Fibroblast of skin of right quadriceps (primary cell): ENCODE data around the gene MAMDC2.
"Not testable (repeated sequence)": the region's sequence is repeated elsewhere in the genome, so short reads cannot be mapped to it uniquely, and the experiment has no call there.

ENCODE experiments used
- DNase-seq: peaks from one replicate; pipeline ENCODE4 v3.0.0-alpha.2; 2013

Gene MAMDC2

GRCh38 chr9:70043689-70044489, at the start of gene MAMDC2:
TSS of gene MAMDC2 (plus strand) at chr9:70043848. CDS start at chr9:70044198, 350 bp downstream.
- peak; percentile 18 for DNase-seq

- DNase-seq: no peak
Observed at GRCh38 chr9:69995846-69996245, 47.8 kb upstream of the MAMDC2 start.

- no peak for DNase-seq
Observed at GRCh38 chr9:69996967-69997366, 46.7 kb upstream of the MAMDC2 start.

GRCh38 chr9:69997524-69997923, 46.1 kb upstream of the MAMDC2 start:
- DNase-seq: no peak

GRCh38 chr9:69999315-69999714, 44.3 kb upstream of the MAMDC2 start:
- DNase-seq: no peak

GRCh38 chr9:70000469-70000868, 43.2 kb upstream of the MAMDC2 start:
- DNase-seq: no peak

- DNase-seq: no peak
Observed at GRCh38 chr9:70003901-70004714, 39.5 kb upstream of the MAMDC2 start.

GRCh38 chr9:70006306-70006705, 37.3 kb upstream of the MAMDC2 start:
- no peak for DNase-seq

- DNase-seq: no peak
Observed at GRCh38 chr9:70007831-70008230, 35.8 kb upstream of the MAMDC2 start.

- no peak for DNase-seq
Observed at GRCh38 chr9:70010015-70010414, 33.6 kb upstream of the MAMDC2 start.

- DNase-seq: no peak
Observed at GRCh38 chr9:70011366-70011765, 32.3 kb upstream of the MAMDC2 start.

GRCh38 chr9:70012569-70012968, 31.1 kb upstream of the MAMDC2 start:
- no peak for DNase-seq

GRCh38 chr9:70013598-70014196, 30.0 kb upstream of the MAMDC2 start:
- no peak for DNase-seq

- DNase-seq: no peak
Observed at GRCh38 chr9:70015099-70015498, 28.5 kb upstream of the MAMDC2 start.

GRCh38 chr9:70020217-70020616, 23.4 kb upstream of the MAMDC2 start:
- no peak for DNase-seq

- peak; percentile 86 for DNase-seq
Observed at GRCh38 chr9:70020991-70021571, 22.6 kb upstream of the MAMDC2 start.

GRCh38 chr9:70028287-70028686, 15.4 kb upstream of the MAMDC2 start:
- no peak for DNase-seq

- no peak for DNase-seq
Observed at GRCh38 chr9:70030156-70030555, 13.5 kb upstream of the MAMDC2 start.

- DNase-seq: no peak
Observed at GRCh38 chr9:70031141-70031545, 12.5 kb upstream of the MAMDC2 start.

GRCh38 chr9:70034271-70034711, 9.4 kb upstream of the MAMDC2 start:
- no peak for DNase-seq

GRCh38 chr9:70035691-70036090, 8.0 kb upstream of the MAMDC2 start:
- no peak for DNase-seq

GRCh38 chr9:70036641-70037040, 7.0 kb upstream of the MAMDC2 start:
- no peak for DNase-seq

- not testable (repeated sequence) for DNase-seq
Observed at GRCh38 chr9:70038171-70038621, 5.5 kb upstream of the MAMDC2 start.
